PC-3 (cell line): ENCODE measurements around the gene KRT2. TPM values are rescaled to one million over a fixed set of nuclear protein-coding genes. Genes with fewer than 3 reads are reported as not detected.

Experiments
- ATAC-seq: fragments of 200-7000 bp; cut with Tn5 transposase; 2 replicates; pipeline ENCODE4 v1.9.1; 2020; ENCODE audit warnings: mild to moderate bottlenecking, moderate library complexity
- BruUV-seq: library from RNA; stranded (reverse); fragments of 400-500 nt; replicated peaks from 2 replicates; lab custom pipeline; 2021; lab: Mats Ljungman, UMichigan
- CTCF ChIA-PET: fragments of 300-600 bp; sonication (Branson Sonifier 250); formaldehyde crosslinking; loops from one replicate; lab custom pipeline; 2022; ENCODE audit warnings: antibody characterized with exemption; lab: Charles Lee
- POLR2A ChIA-PET: fragments of 300-600 bp; sonication (Branson Sonifier 250); formaldehyde crosslinking; loops from one replicate; lab custom pipeline; 2022; ENCODE audit warnings: antibody characterized with exemption; ENCODE audit not compliant: unreplicated experiment; lab: Charles Lee
- DNase-seq: peaks from one replicate; pipeline ENCODE4 v3.0.0-alpha.2; 2015
- H2AFZ ChIP-seq: fragments of 300-600 bp; sonication (generic); 2 replicates; pipeline ENCODE4 v1.6.0; 2016; ENCODE audit warnings: antibody characterized with exemption, low read length
- H3F3A ChIP-seq: fragments of 300-600 bp; sonication (generic); one replicate; pipeline ENCODE4 v1.6.0; 2017; ENCODE audit warnings: antibody characterized with exemption, low read length, control low read depth, mild to moderate bottlenecking; ENCODE audit not compliant: unreplicated experiment
- H3K27ac ChIP-seq: fragments of 300-600 bp; sonication (generic); 2 replicates; pipeline ENCODE4 v1.5.1; 2016; ENCODE audit warnings: mild to moderate bottlenecking, low read length
- H3K27me3 ChIP-seq: fragments of 300-600 bp; sonication (generic); 2 replicates; pipeline ENCODE4 v1.6.1; 2016; ENCODE audit warnings: low read length, mixed read lengths
- H3K36me3 ChIP-seq: fragments of 300-600 bp; sonication (generic); 2 replicates; pipeline ENCODE4 v1.6.1; 2016; ENCODE audit warnings: low read depth, mixed run types, low read length, mixed read lengths
- H3K4me1 ChIP-seq: fragments of 300-600 bp; sonication (generic); 2 replicates; pipeline ENCODE4 v1.5.1; 2016; ENCODE audit warnings: low read length; ENCODE audit not compliant: insufficient read depth
- H3K4me2 ChIP-seq: fragments of 300-600 bp; sonication (generic); 2 replicates; pipeline ENCODE4 v1.6.0; 2016; ENCODE audit warnings: low read length
- H3K4me3 ChIP-seq: fragments of 300-600 bp; sonication (generic); 2 replicates; pipeline ENCODE4 v1.5.1; 2016; ENCODE audit warnings: mild to moderate bottlenecking, low read length, mixed read lengths
- H3K79me2 ChIP-seq: fragments of 300-600 bp; sonication (generic); 2 replicates; pipeline ENCODE4 v1.6.1; 2017; ENCODE audit warnings: low read length, mixed read lengths
- H3K9ac ChIP-seq: fragments of 300-600 bp; sonication (generic); 2 replicates; pipeline ENCODE4 v1.6.0; 2016; ENCODE audit warnings: mild to moderate bottlenecking, low read length
- H3K9me2 ChIP-seq: fragments of 300-600 bp; sonication (generic); replicated peaks from 2 replicates; pipeline ENCODE4 v1.6.1; 2016; ENCODE audit warnings: mixed run types, low read length, mixed read lengths
- H3K9me3 ChIP-seq: fragments of 300-600 bp; sonication (generic); 2 replicates; pipeline ENCODE4 v1.6.1; 2016; ENCODE audit warnings: low read length, mixed read lengths
- H4K20me1 ChIP-seq: fragments of 300-600 bp; sonication (generic); 2 replicates; pipeline ENCODE4 v1.6.1; 2016; ENCODE audit warnings: low read length, mixed read lengths
- EZH2 ChIP-seq: fragments of 300-600 bp; sonication (generic); IDR thresholded peaks from one replicate; pipeline ENCODE4 v1.6.1; 2017; ENCODE audit warnings: antibody characterized with exemption, mild to moderate bottlenecking, low read length; ENCODE audit not compliant: unreplicated experiment
- EZH2phosphoT487 ChIP-seq: fragments of 300-600 bp; sonication (generic); IDR thresholded peaks from 2 replicates; pipeline ENCODE4 v1.6.1; 2018; ENCODE audit warnings: mild to moderate bottlenecking, antibody characterized with exemption, low read length, borderline replicate concordance
- intact Hi-C: fragments of 100-400 bp; cut with micrococcal nuclease; formaldehyde crosslinking; loops from 2 replicates; pipeline ENCODE4 v1.9.0; 2023
- total RNA-seq: library from RNA; depleted of rRNA; stranded (reverse); fragments of >200 nt; gene quantifications from 2 replicates; pipeline ENCODE4 v1.2.3, GENCODE V29; 2014
- TF ChIP-seq, protein P1 (sequence below): fragments of 300-600 bp; sonication (generic); conservative IDR thresholded peaks from 2 replicates; pipeline ENCODE4 v1.5.1; 2017; ENCODE audit warnings: antibody characterized with exemption, low read depth, mild to moderate bottlenecking, low read length

KRT2 gene
- total RNA-seq, 1 experiment from 2014 or later = not detected

DNA sequence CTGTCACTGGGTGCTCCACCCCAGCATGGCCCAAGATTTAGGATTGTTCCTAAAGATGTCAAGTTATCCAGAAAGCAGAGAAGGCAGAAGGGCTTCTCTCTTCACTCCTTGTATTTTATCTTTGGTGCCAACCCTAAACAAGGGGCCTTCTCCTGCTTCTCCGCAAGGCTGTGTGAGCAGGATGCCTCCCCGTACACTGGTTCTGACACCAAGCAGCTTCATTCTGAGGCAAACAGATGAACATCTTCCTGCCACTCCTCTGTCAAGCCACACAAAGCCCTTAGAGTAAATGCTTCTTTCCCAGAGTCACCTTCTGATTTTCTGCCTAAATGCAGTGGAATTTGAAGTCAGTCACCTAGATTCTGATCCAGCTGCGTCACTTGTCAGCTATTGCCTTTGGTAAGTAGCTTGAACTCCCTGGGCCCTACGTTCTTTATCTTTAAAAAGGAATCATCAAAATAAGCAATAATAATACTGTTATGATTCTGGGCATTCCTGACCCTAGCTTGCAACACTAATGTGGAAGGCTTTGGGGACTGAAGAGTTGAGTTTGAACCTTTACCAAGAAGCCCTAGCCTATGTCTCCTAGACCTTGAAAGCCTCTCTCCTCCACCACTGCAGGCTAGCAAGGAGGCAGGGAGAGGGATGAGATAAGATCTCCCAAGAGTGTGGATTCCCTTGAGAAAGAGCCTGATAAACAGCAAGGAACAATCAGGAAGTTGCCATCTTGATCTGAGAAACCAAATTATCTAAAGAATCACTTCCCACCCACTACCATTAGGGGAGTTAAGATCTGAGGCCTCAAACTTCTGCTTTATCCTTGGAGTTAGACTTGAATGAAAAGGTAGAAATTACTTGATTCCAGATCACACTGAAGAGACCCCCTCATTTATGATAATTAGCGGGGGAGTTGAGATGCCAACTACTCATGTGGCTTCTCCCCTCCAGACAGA is 39.3 kb downstream of the KRT2 start:
- Histone ChIP-seq H3F3A (no peaks in the 10 kb centered on the region), H2AFZ (no peak overlapping the region), H3K27me3 (peaks cover 62% of the 10 kb centered on the region), H3K9ac (no peak overlapping the region), H3K4me3 (no peak overlapping the region), H3K9me3 (no peaks in the 10 kb centered on the region), H3K9me2 (no peaks in the 10 kb centered on the region), H3K4me1 (no peaks in the 10 kb centered on the region), H4K20me1 (no peaks in the 10 kb centered on the region), H3K79me2 (no peaks in the 10 kb centered on the region), H3K27ac (no peak overlapping the region), H3K4me2 (no peak overlapping the region), H3K36me3 (no peaks in the 10 kb centered on the region)
- no TSS peak for BruUV-seq
- intact Hi-C loops = no loop called here
- CTCF ChIA-PET = no interaction called here
- DNase-seq (no peak), ATAC-seq (no peak)
- TF ChIP-seq EZH2 = no peak
- TF ChIP-seq EZH2phosphoT487 = no peak
- TF ChIP-seq, protein P1, sequence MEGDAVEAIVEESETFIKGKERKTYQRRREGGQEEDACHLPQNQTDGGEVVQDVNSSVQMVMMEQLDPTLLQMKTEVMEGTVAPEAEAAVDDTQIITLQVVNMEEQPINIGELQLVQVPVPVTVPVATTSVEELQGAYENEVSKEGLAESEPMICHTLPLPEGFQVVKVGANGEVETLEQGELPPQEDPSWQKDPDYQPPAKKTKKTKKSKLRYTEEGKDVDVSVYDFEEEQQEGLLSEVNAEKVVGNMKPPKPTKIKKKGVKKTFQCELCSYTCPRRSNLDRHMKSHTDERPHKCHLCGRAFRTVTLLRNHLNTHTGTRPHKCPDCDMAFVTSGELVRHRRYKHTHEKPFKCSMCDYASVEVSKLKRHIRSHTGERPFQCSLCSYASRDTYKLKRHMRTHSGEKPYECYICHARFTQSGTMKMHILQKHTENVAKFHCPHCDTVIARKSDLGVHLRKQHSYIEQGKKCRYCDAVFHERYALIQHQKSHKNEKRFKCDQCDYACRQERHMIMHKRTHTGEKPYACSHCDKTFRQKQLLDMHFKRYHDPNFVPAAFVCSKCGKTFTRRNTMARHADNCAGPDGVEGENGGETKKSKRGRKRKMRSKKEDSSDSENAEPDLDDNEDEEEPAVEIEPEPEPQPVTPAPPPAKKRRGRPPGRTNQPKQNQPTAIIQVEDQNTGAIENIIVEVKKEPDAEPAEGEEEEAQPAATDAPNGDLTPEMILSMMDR = no peak
- POLR2A ChIA-PET = no interaction called here

GRCh38 chr12:52611080-52611468 is 40.9 kb downstream of the KRT2 start:
- peaks cover 47% of the 10 kb centered on the region for H3K27me3 ChIP-seq
- no TSS peak for BruUV-seq
- H3K4me3 ChIP-seq = no peak overlapping the region
- H3F3A ChIP-seq = no peaks in the 10 kb centered on the region
- H3K9ac ChIP-seq = no peak overlapping the region
- no peaks in the 10 kb centered on the region for H3K9me3 ChIP-seq
- no peak overlapping the region for H3K27ac ChIP-seq
- ChIA-PET CTCF (no interaction called here), POLR2A (no interaction called here)
- H3K79me2 ChIP-seq = no peaks in the 10 kb centered on the region
- ATAC-seq = no peak
- no peaks in the 10 kb centered on the region for H3K36me3 ChIP-seq
- TF ChIP-seq EZH2 = no peak
- TF ChIP-seq, protein P1 = no peak
- no peak for TF ChIP-seq EZH2phosphoT487
- H4K20me1 ChIP-seq = no peaks in the 10 kb centered on the region
- no peaks in the 10 kb centered on the region for H3K4me1 ChIP-seq
- intact Hi-C loops = no loop called here
- no peak overlapping the region for H2AFZ ChIP-seq
- no peaks in the 10 kb centered on the region for H3K9me2 ChIP-seq
- DNase-seq = no peak
- H3K4me2 ChIP-seq = no peak overlapping the region
